Measurements from ENCODE around the gene H1-8. TPM values are rescaled to one million over a fixed set of nuclear protein-coding genes. Genes with fewer than 3 reads are reported as not detected.

H1-8 gene
- total RNA-seq, 1 experiment from 2014 or later: not detected

- DNase-seq (ENCODE audit: extremely low read depth, low read depth): no peak
Measured at GRCh38 chr3:129554356-129555152, 11.6 kb downstream of the H1-8 start.

DNA sequence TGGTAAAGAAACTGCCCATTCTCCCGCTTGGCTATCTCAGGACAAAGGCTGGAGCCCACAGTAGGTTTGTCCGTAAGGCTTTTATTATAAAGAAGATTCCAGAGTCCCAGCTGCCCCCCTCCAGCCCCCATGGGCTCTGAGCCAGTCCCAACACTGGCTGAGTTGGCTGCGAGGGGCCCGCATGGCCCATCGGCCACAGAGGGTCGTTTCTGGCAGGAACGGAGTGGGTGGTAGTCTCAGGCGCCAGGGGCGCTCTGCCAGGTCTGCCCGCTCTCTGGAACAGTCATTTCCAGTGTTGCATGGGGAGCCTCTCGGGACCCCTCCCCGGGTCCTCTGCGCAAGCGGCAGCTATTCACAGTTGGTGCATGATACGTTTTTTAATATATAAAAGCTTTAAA is 12.2 kb downstream of the H1-8 start:
- DNase-seq (ENCODE audit: extremely low read depth, low read depth): no peak

DNA sequence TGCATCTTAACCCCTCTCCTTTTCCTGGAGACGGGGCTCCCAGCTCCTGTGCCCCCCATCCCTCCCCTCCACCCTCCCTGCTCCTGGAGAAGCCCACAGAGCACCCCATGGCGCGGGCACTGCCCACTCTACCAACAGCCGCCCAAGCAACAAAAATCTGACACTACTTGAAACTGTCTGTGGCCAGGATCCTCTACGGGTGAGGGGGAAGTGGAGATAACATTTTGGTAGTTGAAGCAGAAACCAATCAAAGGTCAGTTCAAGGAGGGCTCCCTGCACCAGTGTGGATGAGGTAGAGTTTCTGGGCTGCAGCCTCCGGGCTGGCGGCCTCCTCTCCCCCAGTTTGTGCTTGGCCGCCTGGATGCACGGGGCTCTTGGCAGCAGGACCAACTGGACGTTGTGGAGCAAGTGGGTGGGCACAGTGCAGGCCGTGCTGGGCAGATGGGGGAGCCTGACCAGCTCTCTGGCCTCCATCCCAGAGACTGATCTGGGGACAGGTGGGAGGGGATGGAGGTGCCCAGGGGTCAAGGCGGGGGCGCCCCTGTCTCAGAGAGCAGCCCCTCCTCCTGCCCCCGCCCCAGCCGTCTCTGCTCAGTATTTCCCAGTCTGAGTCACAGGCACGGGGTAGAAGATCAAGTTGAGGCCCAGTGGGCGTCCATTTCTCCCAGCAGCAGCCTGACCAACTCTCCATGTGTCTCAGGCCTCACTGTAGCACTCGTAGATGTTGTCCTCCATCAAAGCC is 12.8 kb downstream of the H1-8 start:
- DNase-seq (ENCODE audit: extremely low read depth, low read depth): no peak

DNA sequence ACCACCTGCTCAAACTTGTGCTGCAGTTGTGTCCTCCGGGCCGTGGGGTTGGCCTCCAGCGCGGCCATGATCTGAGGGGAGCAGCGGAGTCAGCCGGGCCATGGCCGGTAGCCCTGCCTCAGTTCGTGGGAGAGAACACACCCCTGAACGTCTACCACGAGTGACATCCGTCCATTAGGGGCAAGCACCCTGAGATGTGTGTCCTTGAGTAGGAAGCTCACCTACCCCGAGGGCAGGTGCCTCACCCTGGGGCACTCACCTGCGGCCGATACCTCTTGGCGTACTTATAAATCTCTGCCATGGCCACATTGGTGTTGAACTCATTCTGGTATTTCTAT is 13.4 kb downstream of the H1-8 start:
- DNase-seq (ENCODE audit: extremely low read depth, low read depth): no peak

DNA sequence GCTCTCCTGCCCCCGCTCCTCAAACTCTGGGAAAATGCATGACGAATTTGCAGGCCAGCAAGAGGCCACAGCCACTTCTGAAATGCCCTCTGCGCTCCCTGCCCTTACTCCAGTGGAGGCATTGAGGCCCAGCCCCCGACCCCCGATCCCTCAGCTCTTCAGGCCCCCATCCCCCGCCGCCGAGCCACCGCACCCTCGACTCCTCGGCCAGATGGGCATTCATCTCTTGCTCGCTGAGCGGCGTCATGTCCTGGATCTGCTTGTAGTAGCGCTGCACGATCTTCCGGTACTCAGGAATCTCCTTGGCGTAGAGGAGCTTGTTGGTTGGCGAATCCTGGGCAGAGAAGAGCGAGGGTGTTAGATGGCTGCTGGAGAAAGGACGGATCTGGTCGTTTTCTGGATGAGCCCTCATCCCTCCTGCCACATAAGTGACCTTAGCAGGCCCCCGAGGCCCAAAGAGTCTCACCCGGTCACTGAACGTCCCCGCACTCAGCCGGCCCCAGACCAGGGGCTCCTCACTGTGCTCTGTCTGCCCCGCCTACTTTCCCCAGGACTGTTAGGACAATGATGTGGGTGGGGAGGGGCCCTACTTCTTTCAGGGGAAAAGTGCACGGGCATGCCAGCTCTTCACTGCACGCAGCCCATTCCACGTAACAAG is 14.0 kb downstream of the H1-8 start:
- no peak for DNase-seq (ENCODE audit: extremely low read depth, low read depth)

DNA sequence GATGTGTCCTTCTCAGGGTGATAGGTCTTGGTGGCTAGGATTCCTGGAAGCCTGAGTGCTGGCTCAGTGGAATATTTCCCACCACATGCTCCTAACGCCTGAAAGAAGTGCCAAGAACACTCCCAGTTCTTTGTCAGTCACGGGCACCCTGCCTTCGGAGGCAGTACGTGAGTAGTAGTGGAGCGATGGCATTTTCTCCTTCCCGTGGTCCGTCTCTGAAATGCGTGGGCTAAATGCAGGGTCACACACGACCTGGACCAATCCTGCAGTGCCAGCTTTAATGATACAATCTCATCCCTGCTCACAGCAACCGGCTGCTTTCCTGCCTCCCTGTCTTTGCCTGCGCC is 14.5 kb downstream of the H1-8 start:
- no peak for DNase-seq (ENCODE audit: extremely low read depth, low read depth)

GRCh38 chr3:129558081-129558771 is 15.3 kb downstream of the H1-8 start:
- no peak for DNase-seq (ENCODE audit: extremely low read depth, low read depth)

DNA sequence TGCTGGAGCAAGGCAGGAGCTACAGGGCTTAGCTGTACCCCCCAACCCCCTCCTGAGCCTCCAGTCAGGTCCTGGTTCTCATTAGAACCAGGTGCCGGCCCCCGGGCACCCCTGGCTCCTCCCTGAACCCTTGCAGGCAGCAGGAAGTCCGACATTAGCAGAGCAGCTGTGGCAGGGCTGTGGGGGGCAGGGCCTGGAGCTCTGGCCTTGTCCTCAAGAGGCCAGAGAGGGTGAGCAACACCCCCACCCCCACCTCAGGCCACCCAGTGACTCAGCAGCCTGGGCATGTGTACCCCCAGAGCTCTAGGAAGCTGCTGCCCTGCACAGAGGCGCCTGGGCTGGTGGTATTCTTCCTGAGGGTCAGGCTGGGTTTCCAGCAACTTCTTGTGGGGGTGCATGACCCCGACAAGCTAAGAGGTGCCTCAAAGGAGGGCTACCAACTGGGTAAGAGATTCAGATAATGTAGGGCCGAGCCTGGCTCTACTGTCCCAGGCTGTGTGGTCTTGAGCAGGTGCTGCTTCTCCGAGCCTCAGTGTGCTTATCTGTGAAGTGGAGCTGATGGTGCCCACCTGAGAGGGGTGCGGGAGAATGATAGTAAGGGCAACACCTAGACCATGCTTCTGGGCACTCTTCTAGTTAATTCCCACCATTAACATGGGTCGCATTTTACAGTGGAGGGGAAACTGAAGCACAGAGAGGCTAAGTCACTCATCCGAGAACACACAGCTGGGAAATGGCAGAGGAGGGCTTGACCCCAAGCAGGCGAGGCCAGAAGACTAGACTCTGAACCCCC is 16.0 kb downstream of the H1-8 start:
- DNase-seq (ENCODE audit: extremely low read depth, low read depth): no peak

- DNase-seq (ENCODE audit: extremely low read depth, low read depth): no peak
Measured at GRCh38 chr3:129559565-129560079, 16.6 kb downstream of the H1-8 start.

DNA sequence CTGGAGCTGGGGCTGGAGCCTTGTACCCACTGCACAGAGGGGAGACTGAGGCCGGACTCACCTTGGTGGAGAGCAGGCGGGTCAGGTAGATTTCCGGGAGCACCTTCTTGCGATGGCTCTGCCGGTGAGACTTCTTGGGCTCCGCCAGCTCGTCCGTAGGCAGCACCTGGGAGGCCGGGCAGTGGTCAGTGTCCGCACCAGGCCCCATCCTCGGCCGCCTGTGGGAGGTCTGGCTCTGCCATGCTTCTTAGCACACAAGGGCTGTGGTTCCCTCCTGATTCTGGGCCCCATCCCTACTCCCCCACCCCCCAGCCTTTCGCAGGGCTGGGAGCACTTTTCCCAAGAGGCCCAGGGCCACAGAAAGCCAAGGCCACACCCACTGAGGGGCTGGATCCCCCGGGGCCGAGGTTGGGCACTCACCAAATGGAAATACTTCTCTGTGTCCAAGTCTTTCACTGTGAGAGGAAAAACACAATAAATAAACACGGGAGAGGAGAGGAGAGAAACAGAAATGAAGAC is 17.4 kb downstream of the H1-8 start:
- no peak for DNase-seq (ENCODE audit: extremely low read depth, low read depth)

DNA sequence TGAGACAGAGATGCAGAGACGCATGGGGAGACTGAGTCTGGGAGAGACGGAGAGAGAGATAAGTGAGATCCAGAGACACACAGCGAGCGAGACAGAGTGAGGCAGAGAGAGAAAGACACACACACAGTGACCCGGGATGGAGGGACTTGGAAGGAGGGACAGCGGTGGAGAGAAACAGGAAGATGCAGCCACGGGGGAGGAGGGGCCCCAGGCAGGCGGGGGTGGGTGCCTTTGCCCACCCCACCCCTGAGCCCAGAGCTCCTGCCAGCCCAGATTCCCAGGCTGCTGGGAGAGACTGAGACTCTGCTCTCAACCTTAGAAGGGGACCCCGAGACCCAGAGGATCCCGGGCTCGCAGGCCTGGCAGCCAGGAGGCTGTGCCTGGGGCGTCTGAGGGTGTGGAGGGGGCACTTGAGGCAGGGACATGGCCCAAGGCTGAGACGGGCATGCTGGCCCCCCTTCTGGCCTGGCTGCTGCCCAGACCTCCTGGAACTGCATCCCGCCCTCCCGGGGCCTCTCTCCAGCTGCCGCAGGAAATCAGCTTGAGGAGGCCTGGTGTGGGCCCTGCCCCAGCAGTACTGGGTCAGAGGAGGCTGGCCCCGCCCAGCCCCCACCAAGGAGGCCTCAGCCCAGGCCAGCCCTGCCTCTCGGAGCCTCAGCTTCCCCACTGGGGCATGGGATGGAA is 18.1 kb downstream of the H1-8 start:
- no peak for DNase-seq (ENCODE audit: extremely low read depth, low read depth)

DNA sequence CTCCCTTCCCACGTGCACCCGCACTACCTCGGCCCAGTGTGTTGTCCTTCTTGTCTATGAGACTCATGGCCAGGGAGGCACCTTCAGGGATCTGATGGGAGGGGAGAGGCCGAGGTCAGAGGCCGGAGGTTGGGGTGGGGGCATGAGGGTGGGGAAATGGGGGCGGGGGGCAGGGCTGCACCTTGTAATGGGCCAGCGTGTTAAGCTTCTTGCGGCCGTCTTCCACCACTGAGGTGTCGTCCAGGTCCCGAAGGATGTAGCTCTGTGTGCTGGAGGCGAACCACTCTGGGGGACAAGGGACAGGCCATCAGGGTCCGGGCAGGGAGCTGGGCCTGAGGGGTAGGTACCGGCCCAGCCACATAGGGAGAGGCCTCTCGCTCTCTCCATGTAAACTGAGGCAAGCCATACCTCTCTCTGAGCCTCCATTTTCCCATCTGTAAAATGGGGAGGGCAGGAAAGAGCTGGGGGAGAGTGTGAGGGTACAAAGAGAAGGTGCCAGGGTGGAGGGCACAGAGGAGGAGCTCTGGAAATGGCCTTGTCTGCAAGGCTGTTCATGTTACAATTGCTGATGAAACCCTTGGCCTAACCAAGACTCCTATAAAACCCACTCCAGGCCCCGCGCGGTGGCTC is 18.8 kb downstream of the H1-8 start:
- DNase-seq (ENCODE audit: extremely low read depth, low read depth): no peak

GRCh38 chr3:129562803-129563202 is 19.8 kb downstream of the H1-8 start:
- DNase-seq (ENCODE audit: extremely low read depth, low read depth): no peak

DNA sequence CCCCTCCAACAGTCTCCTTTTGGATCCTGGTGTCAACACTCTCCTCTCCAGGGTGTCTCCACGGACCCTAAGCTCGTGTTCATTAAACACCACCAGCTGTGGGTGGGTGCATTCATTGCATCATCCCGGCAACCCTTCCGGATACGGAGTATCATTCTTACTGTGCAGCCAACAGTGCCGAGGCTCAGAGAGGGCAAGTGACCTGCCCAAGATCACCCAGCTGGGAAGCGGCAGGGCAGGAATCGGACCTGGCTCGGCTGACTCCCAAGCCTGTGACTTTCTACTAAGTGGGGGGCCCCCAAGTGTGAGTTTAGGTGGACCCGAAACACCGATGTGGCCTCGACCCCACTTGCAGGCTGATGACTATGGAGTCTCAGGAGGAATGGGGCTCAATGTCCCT is 20.4 kb downstream of the H1-8 start:
- no peak for DNase-seq (ENCODE audit: extremely low read depth, low read depth)

DNA sequence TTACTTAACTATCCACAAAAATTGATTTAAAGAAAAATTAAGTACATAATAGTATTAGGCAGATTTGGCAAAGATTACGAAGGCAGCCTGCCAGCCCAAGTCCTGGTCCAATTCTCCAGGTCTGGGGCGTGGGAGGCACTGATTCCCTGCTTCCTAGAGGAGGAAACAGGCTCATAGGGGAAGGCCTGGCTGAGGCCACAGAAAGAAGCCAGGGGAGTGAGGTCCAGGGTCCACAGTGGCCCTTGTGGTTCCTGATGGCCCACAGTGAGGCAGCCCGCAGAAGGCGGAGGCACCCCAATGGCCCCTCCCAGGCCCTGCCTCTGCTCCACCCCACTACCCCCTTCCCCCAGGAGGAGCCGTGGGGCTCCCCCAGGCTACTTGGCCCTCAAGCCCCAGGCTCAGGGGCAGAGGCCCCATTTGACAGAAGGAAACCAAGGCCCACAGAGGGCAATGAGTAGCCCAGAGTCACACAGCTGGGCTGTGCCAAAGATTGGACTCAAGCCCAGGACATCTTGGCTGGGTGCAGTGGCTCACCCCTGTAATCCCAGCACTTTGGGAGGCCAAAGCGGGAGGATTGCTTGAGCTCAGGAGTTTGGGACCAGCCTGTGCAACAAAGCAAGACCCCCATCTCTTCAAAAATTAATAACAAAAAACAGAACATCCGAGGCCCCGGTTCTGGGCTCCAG is 21.0 kb downstream of the H1-8 start:
- DNase-seq (ENCODE audit: extremely low read depth, low read depth): no peak

- DNase-seq (ENCODE audit: extremely low read depth, low read depth): no peak
Measured at GRCh38 chr3:129564981-129565644, 22.1 kb downstream of the H1-8 start.

- no peak for DNase-seq (ENCODE audit: extremely low read depth, low read depth)
Measured at GRCh38 chr3:129565902-129566301, 22.9 kb downstream of the H1-8 start.

GRCh38 chr3:129567176-129567705 is 24.3 kb downstream of the H1-8 start:
- DNase-seq (ENCODE audit: extremely low read depth, low read depth): no peak

All from NCI-H460 (cell line).